Aorta (tissue), 5 donors: ENCODE data around the gene UNC119. TPM values are rescaled to one million over a fixed set of nuclear protein-coding genes. Genes with fewer than 3 reads are reported as not detected.

Source experiments
- ATAC-seq: fragments of 200-7000 bp; cut with Tn5 transposase; one replicate; pipeline ENCODE4 v1.9.1; 2022; ENCODE audit warnings: moderate library complexity; ENCODE audit not compliant: low FRiP score
- DNase-seq, 2 donors: peaks; one replicate each; pipeline ENCODE4 v3.0.0-alpha.2; 2020
- H3K27ac ChIP-seq, 2 donors: one replicate each; pipeline ENCODE4 v1.5.1; 2013; ENCODE audit warnings: low read length in 2 of 2, mild to moderate bottlenecking in 2 of 2, moderate library complexity in 2 of 2, control low read depth in 1 of 2, inconsistent platforms in 1 of 2, low read depth in 1 of 2
- H3K27me3 ChIP-seq, 2 donors: one replicate each; pipeline ENCODE4 v1.6.1; 2013; ENCODE audit warnings: control low read depth in 1 of 2, low read length in 1 of 2, mild to moderate bottlenecking in 1 of 2, moderate library complexity in 1 of 2; ENCODE audit not compliant: insufficient read depth in 2 of 2, control insufficient read depth in 1 of 2
- H3K36me3 ChIP-seq, 2 donors: one replicate each; pipeline ENCODE4 v1.6.1; 2013; ENCODE audit warnings: control low read depth in 1 of 2, low read length in 1 of 2, mild to moderate bottlenecking in 1 of 2; ENCODE audit not compliant: insufficient read depth in 2 of 2, control insufficient read depth in 1 of 2
- H3K4me1 ChIP-seq, 2 donors: one replicate each; pipeline ENCODE4 v1.6.1; 2013; ENCODE audit warnings: low read length in 2 of 2, control low read depth in 1 of 2, mild to moderate bottlenecking in 1 of 2, moderate library complexity in 1 of 2; ENCODE audit not compliant: insufficient read depth in 2 of 2, control insufficient read depth in 1 of 2
- H3K4me3 ChIP-seq, 2 donors: one replicate each; pipeline ENCODE4 v1.5.1; 2013; ENCODE audit warnings: low read length in 2 of 2, control low read depth in 1 of 2, mild to moderate bottlenecking in 1 of 2
- H3K9me3 ChIP-seq: one replicate; pipeline ENCODE4 v1.6.1; 2013; ENCODE audit warnings: mild to moderate bottlenecking, low read length; ENCODE audit not compliant: control insufficient read depth
- WGBS, 2 donors: extraction: QIAGEN DNeasy Blood & Tissue Kit; methylation state at CpG; one replicate each; pipeline ENCODE4 v1.1.7; 2013; 5-methylcytosine and 5-hydroxymethylcytosine counted together
- intact Hi-C, 2 donors: fragments of 100-400 bp; cut with DNase I; formaldehyde crosslinking; loops; one replicate each; pipeline versions ENCODE4 v1.14.2 to v1.15.0; 2022
- polyA plus RNA-seq, 2 donors: library from polyadenylated mRNA; stranded (reverse); fragments of 200-250 nt; gene quantifications; one replicate each; pipeline ENCODE4 v1.2.3, GENCODE V29; 2013
- total RNA-seq, 2 donors: library from RNA; stranded (reverse); fragmentation: NEBNext Ultra II Directional; extraction: Animal tissue kit (Norgen Biotek cat#: 25700); gene quantifications; one replicate each; pipeline ENCODE4 v1.2.1, GENCODE V29; 2021
- donor health status: healthy with polysubstance abuse.
- donor health status: Bipolar disorder and iron deficiency.
- donor health status: DM: no; HTN: no; CAD: no.
- donor health status: DM: no; HTN: no; CAD: no.
- donor health status: DM: yes; HTN: yes; CAD: no.

Gene UNC119
- total and polyA plus RNA-seq, 4 donors, result 17.4 to 36.6 (median 22.2) TPM

GRCh38 chr17:28569446-28569845 is 17.0 kb upstream of the UNC119 start:
- intact Hi-C loops, result no loop called here
- ATAC-seq (no peak), DNase-seq (no peak)
- no peak overlapping the region for H3K27ac ChIP-seq
- H3K27me3 ChIP-seq, result no peaks in the 10 kb centered on the region
- H3K4me1 ChIP-seq, result no peaks in the 10 kb centered on the region
- H3K36me3 ChIP-seq, result no peaks in the 10 kb centered on the region
- H3K4me3 ChIP-seq, result no peak overlapping the region
- 92 to 100% methylated on average over 1 of the region's 1 CpG for WGBS, 2 donors
- no peaks in the 10 kb centered on the region for H3K9me3 ChIP-seq

GRCh38 chr17:28567604-28568003 is 15.2 kb upstream of the UNC119 start:
- no peak overlapping the region for H3K4me3 ChIP-seq
- intact Hi-C loops, result no loop called here
- no peaks in the 10 kb centered on the region for H3K4me1 ChIP-seq
- H3K9me3 ChIP-seq, result no peaks in the 10 kb centered on the region
- DNase-seq (no peak), ATAC-seq (no peak)
- H3K36me3 ChIP-seq, result no peaks in the 10 kb centered on the region
- 89 to 90% methylated on average over 3 of the region's 3 CpGs for WGBS, 2 donors
- no peaks in the 10 kb centered on the region for H3K27me3 ChIP-seq
- no peak overlapping the region for H3K27ac ChIP-seq

- H3K27me3 ChIP-seq, result no peaks in the 10 kb centered on the region
- peak in 1 of 2 donors; percentile 27 for DNase-seq
- no peaks in the 10 kb centered on the region for H3K4me1 ChIP-seq
- H3K9me3 ChIP-seq, result no peaks in the 10 kb centered on the region
- H3K36me3 ChIP-seq, result peaks cover 4% of the 10 kb centered on the region in 2 donors
- H3K27ac ChIP-seq, result no peak overlapping the region
- no peak overlapping the region for H3K4me3 ChIP-seq
- ATAC-seq, result no peak
- intact Hi-C loops, result no loop called here
- WGBS, 2 donors, result 71 to 77% methylated on average over 3 of the region's 3 CpGs
Observed at GRCh38 chr17:28563475-28563874, 11.1 kb upstream of the UNC119 start.

- ATAC-seq, result no peak
- Histone ChIP-seq H3K4me1 (no peaks in the 10 kb centered on the region), H3K9me3 (no peaks in the 10 kb centered on the region), H3K27me3 (no peaks in the 10 kb centered on the region), H3K27ac (no peak overlapping the region), H3K4me3 (no peak overlapping the region), H3K36me3 (peaks cover 4 to 6% of the 10 kb centered on the region in 2 donors)
- intact Hi-C loops, result no loop called here
- WGBS, 2 donors, result 96 to 98% methylated on average over 3 of the region's 3 CpGs
- DNase-seq, result no peak
Observed at GRCh38 chr17:28555022-28555421, 2.6 kb upstream of the UNC119 start.

GRCh38 chr17:28554565-28554964 is 2.1 kb upstream of the UNC119 start:
- Histone ChIP-seq H3K4me1 (no peaks in the 10 kb centered on the region), H3K27me3 (no peaks in the 10 kb centered on the region), H3K27ac (no peak overlapping the region), H3K4me3 (no peak overlapping the region), H3K9me3 (no peaks in the 10 kb centered on the region), H3K36me3 (peaks cover 1 to 6% of the 10 kb centered on the region in 2 donors)
- intact Hi-C loops, result loop anchor here in 1 of 2 donors (5.0 kb wide), 1 partner anchor 43 kb away; the partner anchor contains the start of gene SPAG5
- no peak for DNase-seq
- ATAC-seq, result no peak
- WGBS, 2 donors, result 78 to 85% methylated on average over 6 of the region's 6 CpGs

- Histone ChIP-seq H3K36me3 (peaks cover 0 to 6% of the 10 kb centered on the region in 2 donors), H3K27ac (no peak overlapping the region), H3K27me3 (no peaks in the 10 kb centered on the region), H3K4me1 (no peaks in the 10 kb centered on the region), H3K4me3 (no peak overlapping the region), H3K9me3 (no peaks in the 10 kb centered on the region)
- intact Hi-C loops, result loop anchor here (2.0 to 5.0 kb wide), 2 partner anchors 44 to 46 kb away; partner anchors contain the start of gene SPAG5 (in 2 of the 2)
- ATAC-seq (no peak), DNase-seq (peak in 1 of 2 donors; percentile 15)
- WGBS, 2 donors, result 96 to 97% methylated on average over 5 of the region's 5 CpGs
Observed at GRCh38 chr17:28553000-28553505, 629 bp upstream of the UNC119 start.

GRCh38 chr17:28551421-28552175 is 826 bp downstream of the UNC119 start:
- Histone ChIP-seq H3K27ac (no peak overlapping the region), H3K27me3 (no peaks in the 10 kb centered on the region), H3K36me3 (peaks cover 0 to 6% of the 10 kb centered on the region in 2 donors), H3K4me1 (no peaks in the 10 kb centered on the region), H3K4me3 (peak overlapping the region; percentile 71 to 86), H3K9me3 (no peaks in the 10 kb centered on the region)
- ATAC-seq (no peak), DNase-seq (peak in 1 of 2 donors; percentile 61)
- intact Hi-C loops, result loop anchor here (2.0 to 5.0 kb wide), 2 partner anchors 46 to 47 kb away; partner anchors contain the start of gene SPAG5 (in 2 of the 2)
- 11 to 15% methylated on average over 9 to 10 of the region's 10 CpGs for WGBS, 2 donors

- DNase-seq (peak in 1 of 2 donors; percentile 43), ATAC-seq (no peak)
- intact Hi-C loops, result loop anchor here in 1 of 2 donors (5.0 kb wide), 1 partner anchor 46 kb away; the partner anchor contains the start of gene SPAG5
- Histone ChIP-seq H3K4me1 (no peaks in the 10 kb centered on the region), H3K9me3 (no peaks in the 10 kb centered on the region), H3K27me3 (no peaks in the 10 kb centered on the region), H3K27ac (no peak overlapping the region), H3K36me3 (peaks cover 0 to 5% of the 10 kb centered on the region in 2 donors), H3K4me3 (no peak overlapping the region)
- WGBS, 2 donors, result 89 to 100% methylated on average over 1 of the region's 1 CpG
Observed at GRCh38 chr17:28550858-28551257, 1.6 kb downstream of the UNC119 start.
